SU-DHL-6 (cell line): ENCODE data around the gene ATP10A.

Experiments
- H2AFZ ChIP-seq: fragments of 200-600 bp; sonication (generic); 2 replicates; pipeline ENCODE4 v1.6.1; 2014; ENCODE audit warnings: low read depth, mild to moderate bottlenecking, moderate library complexity, mixed read lengths, antibody characterized with exemption, low read length; ENCODE audit not compliant: severe bottlenecking
- H3F3A ChIP-seq: fragments of 200-600 bp; shearing (Covaris generic); 2 replicates; pipeline ENCODE4 v1.6.0; 2016; ENCODE audit warnings: antibody characterized with exemption, mild to moderate bottlenecking; ENCODE audit not compliant: insufficient read depth
- H3K27ac ChIP-seq: fragments of 200-600 bp; sonication (generic); 2 replicates; pipeline ENCODE4 v1.5.1; 2016; ENCODE audit warnings: low read depth, mild to moderate bottlenecking, low read length, moderate library complexity, mixed read lengths
- H3K27me3 ChIP-seq: fragments of 200-600 bp; sonication (generic), shearing (Covaris generic); 2 replicates; pipeline ENCODE4 v1.6.0; 2014; ENCODE audit warnings: mild to moderate bottlenecking, low read length
- H3K36me3 ChIP-seq: fragments of 200-600 bp; sonication (generic); 2 replicates; pipeline ENCODE4 v1.6.1; 2014; ENCODE audit warnings: mild to moderate bottlenecking, low read length, mixed read lengths
- H3K4me2 ChIP-seq: fragments of 300-600, 200-600 bp; shearing (Covaris generic), sonication (generic); 2 replicates; pipeline ENCODE4 v1.6.0; 2014; ENCODE audit warnings: low read length, low read depth, mild to moderate bottlenecking; ENCODE audit not compliant: poor library complexity, severe bottlenecking
- H3K4me3 ChIP-seq: fragments of 200-600 bp; sonication (generic); 2 replicates; pipeline ENCODE4 v1.5.1; 2014; ENCODE audit warnings: antibody characterized with exemption, low read length, mild to moderate bottlenecking, mixed read lengths; ENCODE audit not compliant: insufficient read depth, poor library complexity, severe bottlenecking
- H3K79me2 ChIP-seq: fragments of 200-600 bp; sonication (generic); 2 replicates; pipeline ENCODE4 v1.6.1; 2014; ENCODE audit warnings: mild to moderate bottlenecking, low read length, moderate library complexity; ENCODE audit not compliant: insufficient read depth
- H3K9ac ChIP-seq: fragments of 200-600 bp; sonication (generic); 2 replicates; pipeline ENCODE4 v1.7.0; 2014; ENCODE audit warnings: mild to moderate bottlenecking, low read length
- H3K9me2 ChIP-seq: fragments of 200-600 bp; sonication (generic); replicated peaks from 2 replicates; pipeline ENCODE4 v1.6.1; 2014; ENCODE audit warnings: low read length; ENCODE audit not compliant: insufficient read depth
- H3K9me3 ChIP-seq: fragments of 200-600 bp; sonication (generic); 2 replicates; pipeline ENCODE4 v1.6.1; 2014; ENCODE audit warnings: low read length, mixed read lengths; ENCODE audit not compliant: insufficient read depth
- H4K20me1 ChIP-seq: fragments of 200-600 bp; sonication (generic); 2 replicates; pipeline ENCODE4 v1.6.1; 2014; ENCODE audit warnings: low read depth, mild to moderate bottlenecking, antibody characterized with exemption, low read length, moderate library complexity, mixed read lengths
- EZH2phosphoT487 ChIP-seq: fragments of 200-600 bp; sonication (generic), shearing (Covaris generic); conservative IDR thresholded peaks from 2 replicates; pipeline ENCODE4 v1.6.1; 2018; ENCODE audit warnings: mild to moderate bottlenecking, antibody characterized with exemption, low read length, moderate library complexity, mixed read lengths
- TF ChIP-seq, protein P1 (sequence below): fragments of 200-600 bp; sonication (generic); IDR thresholded peaks from one replicate; pipeline ENCODE4 v1.5.1; 2017; ENCODE audit warnings: antibody characterized with exemption, mild to moderate bottlenecking, low read length, moderate library complexity; ENCODE audit not compliant: insufficient read depth, poor library complexity, severe bottlenecking

ATP10A gene

GRCh38 chr15:25900431-25900830, 37.3 kb upstream of the ATP10A start:
- TF ChIP-seq, protein P1, sequence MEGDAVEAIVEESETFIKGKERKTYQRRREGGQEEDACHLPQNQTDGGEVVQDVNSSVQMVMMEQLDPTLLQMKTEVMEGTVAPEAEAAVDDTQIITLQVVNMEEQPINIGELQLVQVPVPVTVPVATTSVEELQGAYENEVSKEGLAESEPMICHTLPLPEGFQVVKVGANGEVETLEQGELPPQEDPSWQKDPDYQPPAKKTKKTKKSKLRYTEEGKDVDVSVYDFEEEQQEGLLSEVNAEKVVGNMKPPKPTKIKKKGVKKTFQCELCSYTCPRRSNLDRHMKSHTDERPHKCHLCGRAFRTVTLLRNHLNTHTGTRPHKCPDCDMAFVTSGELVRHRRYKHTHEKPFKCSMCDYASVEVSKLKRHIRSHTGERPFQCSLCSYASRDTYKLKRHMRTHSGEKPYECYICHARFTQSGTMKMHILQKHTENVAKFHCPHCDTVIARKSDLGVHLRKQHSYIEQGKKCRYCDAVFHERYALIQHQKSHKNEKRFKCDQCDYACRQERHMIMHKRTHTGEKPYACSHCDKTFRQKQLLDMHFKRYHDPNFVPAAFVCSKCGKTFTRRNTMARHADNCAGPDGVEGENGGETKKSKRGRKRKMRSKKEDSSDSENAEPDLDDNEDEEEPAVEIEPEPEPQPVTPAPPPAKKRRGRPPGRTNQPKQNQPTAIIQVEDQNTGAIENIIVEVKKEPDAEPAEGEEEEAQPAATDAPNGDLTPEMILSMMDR: no peak
- TF ChIP-seq EZH2phosphoT487: no peak
- Histone ChIP-seq H3K9ac (no peak overlapping the region), H3K9me2 (no peaks in the 10 kb centered on the region), H3K4me2 (no peak overlapping the region), H3K36me3 (no peaks in the 10 kb centered on the region), H3K4me3 (no peak overlapping the region), H3K27ac (no peak overlapping the region), H3K9me3 (no peaks in the 10 kb centered on the region), H3K79me2 (no peaks in the 10 kb centered on the region), H3F3A (no peaks in the 10 kb centered on the region), H3K27me3 (no peaks in the 10 kb centered on the region), H2AFZ (no peak overlapping the region), H4K20me1 (no peaks in the 10 kb centered on the region)

DNA sequence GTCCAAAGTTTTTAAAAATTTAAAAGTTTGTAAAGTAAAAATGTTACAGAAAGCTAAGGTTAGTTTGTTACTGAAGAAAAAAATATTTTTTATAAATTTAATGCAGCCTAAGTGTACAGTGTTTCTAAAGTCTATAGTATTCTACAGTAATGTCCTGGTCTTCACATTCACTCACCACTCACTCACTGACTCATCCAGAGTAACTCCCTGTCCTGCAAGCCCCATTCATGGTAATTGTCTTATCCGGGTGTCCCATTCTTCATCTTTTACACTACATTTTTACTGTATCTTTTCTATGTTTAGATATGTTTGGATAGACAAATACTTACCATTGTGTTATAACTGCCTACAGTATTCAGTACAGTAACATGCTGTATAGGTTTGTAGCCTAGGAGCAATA, 36.7 kb upstream of the ATP10A start:
- H3K27me3 ChIP-seq: no peaks in the 10 kb centered on the region
- no peak for TF ChIP-seq EZH2phosphoT487
- TF ChIP-seq, protein P1: no peak
- H3K9me2 ChIP-seq: no peaks in the 10 kb centered on the region
- H3K27ac ChIP-seq: no peak overlapping the region
- H3K9me3 ChIP-seq: no peaks in the 10 kb centered on the region
- no peak overlapping the region for H3K9ac ChIP-seq
- no peaks in the 10 kb centered on the region for H4K20me1 ChIP-seq
- H2AFZ ChIP-seq: no peak overlapping the region
- no peak overlapping the region for H3K4me2 ChIP-seq
- H3K79me2 ChIP-seq: no peaks in the 10 kb centered on the region
- H3F3A ChIP-seq: no peaks in the 10 kb centered on the region
- H3K4me3 ChIP-seq: no peak overlapping the region
- no peaks in the 10 kb centered on the region for H3K36me3 ChIP-seq

DNA sequence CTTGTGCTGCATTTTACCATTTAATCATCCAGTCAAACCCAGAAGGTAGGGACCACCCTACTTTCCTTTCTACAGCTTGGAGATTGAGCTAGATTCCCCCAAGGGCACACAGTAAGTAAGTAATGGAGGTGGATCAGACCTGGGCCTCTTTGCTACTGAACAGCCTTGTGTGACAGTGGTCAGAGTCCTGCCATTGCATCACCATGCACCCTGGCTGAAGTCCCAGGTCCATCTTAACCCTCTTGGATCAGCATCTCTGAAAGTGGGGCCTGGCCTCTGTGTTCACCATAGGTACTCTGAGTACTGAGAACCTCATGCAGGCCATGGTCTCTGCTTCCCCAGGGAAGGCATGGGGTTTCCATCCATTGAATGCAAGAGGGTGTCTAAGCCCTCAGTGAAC, 34.5 kb upstream of the ATP10A start:
- no peak overlapping the region for H3K27ac ChIP-seq
- no peaks in the 10 kb centered on the region for H3K27me3 ChIP-seq
- no peaks in the 10 kb centered on the region for H3K9me2 ChIP-seq
- H3F3A ChIP-seq: no peaks in the 10 kb centered on the region
- H3K36me3 ChIP-seq: no peaks in the 10 kb centered on the region
- no peak overlapping the region for H3K4me3 ChIP-seq
- TF ChIP-seq, protein P1: no peak
- no peak for TF ChIP-seq EZH2phosphoT487
- no peak overlapping the region for H2AFZ ChIP-seq
- H3K9me3 ChIP-seq: no peaks in the 10 kb centered on the region
- no peaks in the 10 kb centered on the region for H4K20me1 ChIP-seq
- H3K79me2 ChIP-seq: no peaks in the 10 kb centered on the region
- H3K4me2 ChIP-seq: no peak overlapping the region
- no peak overlapping the region for H3K9ac ChIP-seq
